Astrocyte of the spinal cord (primary cell): Measurements from ENCODE around the gene MDH1B.

Experiments
- DNase-seq: peaks from one replicate; pipeline ENCODE4 v3.0.0; 2011; ENCODE audit warnings: low read depth, low spot score
- H3K4me3 ChIP-seq: 2 replicates; pipeline ENCODE4 v1.5.1; 2011; ENCODE audit warnings: low read depth, mild to moderate bottlenecking, low read length, moderate library complexity
- in situ Hi-C: cut with HindIII; loops from 2 replicates; pipeline ENCODE4 v1.10.0; 2017; ENCODE audit warnings: low sequenced_read_pairs
- TF ChIP-seq, protein P1 (sequence below): IDR thresholded peaks from 2 replicates; pipeline ENCODE4 v1.5.1; 2012; ENCODE audit warnings: low read depth, mild to moderate bottlenecking, low read length, inconsistent platforms

MDH1B gene

DNA sequence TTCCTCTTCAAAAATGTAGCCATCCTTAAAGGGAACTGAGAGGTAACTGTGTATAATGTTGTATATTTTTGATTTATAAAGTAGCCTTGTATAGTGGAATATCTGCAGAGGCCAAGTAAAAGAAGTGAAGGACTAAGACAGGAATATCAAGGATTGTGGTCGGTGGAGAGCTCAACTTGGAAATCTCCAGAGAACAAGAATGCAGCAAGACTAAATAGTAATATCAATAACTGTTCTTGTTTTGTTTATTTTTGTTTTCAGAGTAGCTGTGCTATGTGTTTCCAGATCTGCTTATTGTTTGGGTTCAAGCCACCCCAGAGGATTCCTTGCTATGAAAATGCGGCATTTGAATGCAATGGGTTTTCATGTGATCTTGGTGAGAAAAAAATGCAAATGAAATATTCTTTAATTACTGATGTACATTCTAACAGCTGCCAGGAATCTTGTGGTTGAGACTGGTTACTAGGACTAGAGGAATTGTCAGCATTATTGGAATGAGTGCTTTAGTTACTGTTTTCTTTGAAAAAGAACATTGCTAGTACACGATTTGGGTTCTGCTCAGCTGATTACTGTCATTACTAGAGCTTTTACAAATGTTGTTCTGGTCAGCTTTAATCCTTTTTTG, 25.3 kb upstream of the MDH1B start:
- in situ Hi-C loops, result no loop called here
- DNase-seq, result peak; percentile 50

DNA sequence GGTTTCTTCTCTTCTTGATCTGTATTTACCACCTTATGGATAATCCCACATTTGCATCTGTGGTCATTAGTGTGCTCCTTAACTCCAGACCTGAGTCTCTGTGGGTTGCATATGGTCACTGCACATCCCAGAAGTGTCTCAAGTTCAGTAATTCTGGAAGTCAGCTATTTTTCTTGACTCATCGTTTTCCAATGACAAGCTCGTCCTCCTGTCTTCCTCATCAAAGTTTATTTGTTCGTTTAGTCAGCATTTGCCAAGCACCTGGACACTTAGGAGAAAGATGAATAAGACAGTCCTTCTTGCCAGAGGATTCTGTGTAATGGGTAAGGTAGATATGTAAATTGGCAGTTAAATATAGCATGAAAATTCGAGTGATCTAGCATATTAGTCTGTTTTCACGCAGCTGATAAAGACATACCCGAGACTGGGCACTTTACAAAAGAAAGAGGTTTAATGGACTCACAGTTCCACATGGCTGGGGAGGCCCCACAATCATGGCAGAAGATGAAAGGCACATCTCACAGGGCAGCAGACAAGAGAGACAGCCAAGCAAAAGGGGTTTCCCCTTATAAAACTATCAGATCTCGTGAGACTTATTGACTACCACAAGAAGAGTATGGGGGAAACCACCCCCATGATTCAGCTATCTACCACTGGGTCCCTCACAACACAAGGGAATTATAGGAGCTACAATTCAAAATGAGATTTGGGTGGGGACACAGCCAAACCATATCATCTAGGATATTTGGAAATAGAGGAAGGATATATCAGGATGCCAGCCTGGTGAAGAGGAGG, 19.6 kb upstream of the MDH1B start:
- no peak for DNase-seq
- in situ Hi-C loops, result no loop called here
- TF ChIP-seq, protein P1, sequence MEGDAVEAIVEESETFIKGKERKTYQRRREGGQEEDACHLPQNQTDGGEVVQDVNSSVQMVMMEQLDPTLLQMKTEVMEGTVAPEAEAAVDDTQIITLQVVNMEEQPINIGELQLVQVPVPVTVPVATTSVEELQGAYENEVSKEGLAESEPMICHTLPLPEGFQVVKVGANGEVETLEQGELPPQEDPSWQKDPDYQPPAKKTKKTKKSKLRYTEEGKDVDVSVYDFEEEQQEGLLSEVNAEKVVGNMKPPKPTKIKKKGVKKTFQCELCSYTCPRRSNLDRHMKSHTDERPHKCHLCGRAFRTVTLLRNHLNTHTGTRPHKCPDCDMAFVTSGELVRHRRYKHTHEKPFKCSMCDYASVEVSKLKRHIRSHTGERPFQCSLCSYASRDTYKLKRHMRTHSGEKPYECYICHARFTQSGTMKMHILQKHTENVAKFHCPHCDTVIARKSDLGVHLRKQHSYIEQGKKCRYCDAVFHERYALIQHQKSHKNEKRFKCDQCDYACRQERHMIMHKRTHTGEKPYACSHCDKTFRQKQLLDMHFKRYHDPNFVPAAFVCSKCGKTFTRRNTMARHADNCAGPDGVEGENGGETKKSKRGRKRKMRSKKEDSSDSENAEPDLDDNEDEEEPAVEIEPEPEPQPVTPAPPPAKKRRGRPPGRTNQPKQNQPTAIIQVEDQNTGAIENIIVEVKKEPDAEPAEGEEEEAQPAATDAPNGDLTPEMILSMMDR, result no peak
- H3K4me3 ChIP-seq, result no peak overlapping the region

More for the DNA sequence above, 25.3 kb upstream of the MDH1B start:
- TF ChIP-seq, protein P1, result no peak
- H3K4me3 ChIP-seq, result no peak overlapping the region

DNA sequence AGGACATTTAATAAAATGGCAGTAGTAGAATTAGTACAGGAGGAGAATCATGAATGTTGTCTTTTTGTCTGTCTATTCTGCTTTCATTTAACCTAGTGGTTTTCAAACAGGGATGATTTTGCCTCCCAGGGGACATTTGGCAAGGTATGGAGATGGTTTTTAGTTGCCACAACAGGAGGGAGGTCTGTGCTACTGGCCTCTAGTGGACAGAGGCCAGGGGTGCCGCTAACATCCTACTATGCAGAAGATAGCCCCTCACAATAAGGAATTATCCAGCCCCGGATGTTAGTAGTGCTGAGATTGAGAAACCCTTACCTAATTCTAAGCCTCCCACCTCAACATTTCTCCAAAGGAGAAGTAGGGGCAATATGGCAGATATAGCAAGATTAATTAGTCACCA, 18.6 kb upstream of the MDH1B start:
- TF ChIP-seq, protein P1, result peak; percentile 74
- in situ Hi-C loops, result no loop called here
- no peak for DNase-seq
- H3K4me3 ChIP-seq, result no peak overlapping the region

DNA sequence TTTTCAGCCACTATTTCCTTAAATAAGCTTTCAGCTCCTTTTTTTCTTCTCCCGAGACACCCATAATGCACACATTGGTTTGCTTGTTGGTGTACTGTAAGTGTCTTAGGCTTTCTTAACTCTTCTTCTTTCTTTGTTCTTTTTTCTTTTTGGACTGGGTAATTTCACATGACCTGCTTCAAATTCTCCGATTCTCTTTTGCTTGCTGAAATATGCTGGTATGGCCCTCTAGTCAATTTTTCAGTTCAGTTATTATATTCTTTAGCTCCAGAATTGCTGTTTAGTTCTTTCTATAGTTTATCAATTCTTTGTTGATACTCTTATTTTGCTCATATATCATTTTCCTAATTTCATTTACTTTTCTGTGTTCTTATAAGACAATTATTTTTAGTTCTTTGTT, 15.5 kb upstream of the MDH1B start:
- in situ Hi-C loops, result no loop called here
- no peak overlapping the region for H3K4me3 ChIP-seq
- TF ChIP-seq, protein P1, result no peak
- DNase-seq, result no peak

DNA sequence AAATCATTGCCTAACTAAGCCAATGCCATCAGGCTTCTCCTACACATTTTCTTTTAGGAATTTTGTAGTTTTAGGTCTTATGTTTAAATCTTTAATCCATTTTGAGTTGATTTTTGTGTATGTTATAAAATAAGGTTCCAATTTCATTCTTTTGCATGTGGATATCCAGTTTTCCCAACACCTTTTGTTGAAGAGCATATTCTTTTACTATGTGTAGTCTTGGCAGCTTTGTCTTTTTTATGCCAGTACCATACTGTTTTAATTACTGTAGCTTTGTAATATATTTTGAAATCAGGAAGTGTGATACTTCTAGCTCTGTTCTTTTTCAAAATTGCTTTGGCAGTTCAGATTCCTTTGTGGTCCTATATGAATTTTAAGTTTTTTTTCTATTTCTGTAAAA, 11.3 kb upstream of the MDH1B start:
- H3K4me3 ChIP-seq, result no peak overlapping the region
- in situ Hi-C loops, result no loop called here
- no peak for DNase-seq
- TF ChIP-seq, protein P1, result no peak

DNA sequence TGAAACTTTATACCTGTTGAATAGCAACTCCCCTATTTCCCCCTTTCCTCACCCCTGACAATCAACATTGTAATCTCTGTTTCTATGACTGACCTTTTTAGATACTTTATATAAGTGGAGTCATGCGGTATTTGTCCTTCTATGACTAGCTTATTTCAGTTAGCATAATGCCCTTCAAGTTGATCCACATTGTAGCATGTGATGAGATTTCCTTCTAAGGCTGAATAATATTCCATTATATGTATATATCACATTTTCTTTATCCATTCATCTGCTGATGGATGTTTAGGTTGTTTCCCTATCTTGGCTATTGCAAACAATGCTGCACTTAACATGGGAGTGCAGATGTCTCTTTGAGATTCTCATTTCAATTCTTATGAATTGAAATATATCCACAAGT, 9.7 kb upstream of the MDH1B start:
- H3K4me3 ChIP-seq, result no peak overlapping the region
- in situ Hi-C loops, result no loop called here
- TF ChIP-seq, protein P1, result no peak
- DNase-seq, result no peak
